Astrocyte (in vitro differentiated cells and primary cell): ENCODE data around the gene ALAD.

Source experiments
- EZH2 ChIP-seq: IDR thresholded peaks from 2 replicates; pipeline ENCODE4 v1.6.1; 2012; ENCODE audit warnings: mild to moderate bottlenecking, low read length, inconsistent platforms; ENCODE audit not compliant: insufficient read depth
- TF ChIP-seq, protein P1 (sequence below): IDR thresholded peaks from 2 replicates; pipeline ENCODE4 v1.5.1; 2011; ENCODE audit warnings: low read depth, mild to moderate bottlenecking, inconsistent platforms, low read length, moderate library complexity; ENCODE audit not compliant: insufficient read depth

- TF ChIP-seq, protein P1, sequence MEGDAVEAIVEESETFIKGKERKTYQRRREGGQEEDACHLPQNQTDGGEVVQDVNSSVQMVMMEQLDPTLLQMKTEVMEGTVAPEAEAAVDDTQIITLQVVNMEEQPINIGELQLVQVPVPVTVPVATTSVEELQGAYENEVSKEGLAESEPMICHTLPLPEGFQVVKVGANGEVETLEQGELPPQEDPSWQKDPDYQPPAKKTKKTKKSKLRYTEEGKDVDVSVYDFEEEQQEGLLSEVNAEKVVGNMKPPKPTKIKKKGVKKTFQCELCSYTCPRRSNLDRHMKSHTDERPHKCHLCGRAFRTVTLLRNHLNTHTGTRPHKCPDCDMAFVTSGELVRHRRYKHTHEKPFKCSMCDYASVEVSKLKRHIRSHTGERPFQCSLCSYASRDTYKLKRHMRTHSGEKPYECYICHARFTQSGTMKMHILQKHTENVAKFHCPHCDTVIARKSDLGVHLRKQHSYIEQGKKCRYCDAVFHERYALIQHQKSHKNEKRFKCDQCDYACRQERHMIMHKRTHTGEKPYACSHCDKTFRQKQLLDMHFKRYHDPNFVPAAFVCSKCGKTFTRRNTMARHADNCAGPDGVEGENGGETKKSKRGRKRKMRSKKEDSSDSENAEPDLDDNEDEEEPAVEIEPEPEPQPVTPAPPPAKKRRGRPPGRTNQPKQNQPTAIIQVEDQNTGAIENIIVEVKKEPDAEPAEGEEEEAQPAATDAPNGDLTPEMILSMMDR: no peak
- TF ChIP-seq EZH2: no peak
Observed at GRCh38 chr9:113363336-113363735, 37.7 kb downstream of the ALAD start.
